GM12878 (cell line): Measurements from ENCODE around the gene ZNF436. TPM values are rescaled to one million over a fixed set of nuclear protein-coding genes. Genes with fewer than 3 reads are reported as not detected.

Experiments used
- ATAC-seq: fragments of 200-7000 bp; cut with Tn5 transposase; 3 replicates; pipeline ENCODE4 v1.9.1; 2020; ENCODE audit warnings: mild to moderate bottlenecking, moderate library complexity
- BruUV-seq: library from RNA; stranded (reverse); fragments of 400-500 nt; replicated peaks from 2 replicates; lab custom pipeline; 2021; lab: Mats Ljungman, UMichigan
- CTCF ChIA-PET: fragments of 300-600 bp; sonication (Branson Sonifier 250); formaldehyde crosslinking; extraction: SDS; loops from one replicate; lab custom pipeline; 2021; ENCODE audit warnings: inconsistent platforms; lab: Yijun Ruan, JAX
- POLR2A ChIA-PET: fragments of 350-600 bp; formaldehyde crosslinking; extraction: SDS; loops from one replicate; lab custom pipeline; 2021; ENCODE audit warnings: inconsistent platforms; lab: Charles Lee
- RAD21 ChIA-PET: fragments of 300-600 bp; sonication (Branson Sonifier 250); formaldehyde crosslinking; loops from one replicate; lab custom pipeline; 2023; ENCODE audit warnings: antibody characterized with exemption; ENCODE audit not compliant: unreplicated experiment; lab: Charles Lee
- SMC1A ChIA-PET: fragments of 300-600 bp; sonication (Branson Sonifier 250); formaldehyde crosslinking; loops from one replicate; lab custom pipeline; 2023; ENCODE audit not compliant: unreplicated experiment, uncharacterized antibody; lab: Charles Lee
- DNase-seq: peaks from one replicate; pipeline ENCODE4 v3.0.0-alpha.2; 2011; ENCODE audit warnings: low read depth, low spot score
- FAIRE-seq: peaks from 3 replicates; lab custom pipeline; 2011; peaks lifted over from hg19 to GRCh38; lab: Jason Lieb, UNC
- H2AFZ ChIP-seq: 2 replicates; pipeline ENCODE4 v1.6.0; 2011; ENCODE audit warnings: low read depth, low read length, control low read depth; ENCODE audit not compliant: control insufficient read depth
- H3K27ac ChIP-seq: 2 replicates; pipeline ENCODE4 v1.5.1; 2011; ENCODE audit warnings: control low read depth; ENCODE audit not compliant: control insufficient read depth, insufficient read depth
- H3K27me3 ChIP-seq, 2 experiments: replicated peaks in 1 of 2; 2 replicates each; pipeline versions ENCODE4 v1.6.0 to v1.6.1; 2011; ENCODE audit warnings: low read length in 1 of 2; ENCODE audit not compliant: control insufficient read depth in 2 of 2, insufficient read depth in 2 of 2
- H3K36me3 ChIP-seq, 2 experiments: 2 replicates each; pipeline ENCODE4 v1.5.1; 2011; ENCODE audit warnings: low read length in 1 of 2; ENCODE audit not compliant: control insufficient read depth in 2 of 2, insufficient read depth in 2 of 2
- H3K4me1 ChIP-seq: 2 replicates; pipeline ENCODE4 v1.6.1; 2011; ENCODE audit warnings: mild to moderate bottlenecking, low read length, moderate library complexity, mixed read lengths; ENCODE audit not compliant: control insufficient read depth, insufficient read depth
- H3K4me2 ChIP-seq: 2 replicates; pipeline ENCODE4 v1.6.0; 2011; ENCODE audit warnings: control low read depth; ENCODE audit not compliant: control insufficient read depth, insufficient read depth
- H3K4me3 ChIP-seq: fragments of 200-600 bp; sonication (generic); 2 replicates; pipeline ENCODE4 v1.5.1; 2016
- H3K79me2 ChIP-seq: 2 replicates; pipeline ENCODE4 v1.6.0; 2011; ENCODE audit warnings: low read length; ENCODE audit not compliant: control insufficient read depth, insufficient read depth
- H3K9ac ChIP-seq: 2 replicates; pipeline ENCODE4 v1.8.0; 2011; ENCODE audit warnings: low read length, control low read depth, mixed read lengths; ENCODE audit not compliant: control insufficient read depth, insufficient read depth
- H3K9me3 ChIP-seq: replicated peaks from 3 replicates; pipeline ENCODE4 v1.5.1; 2011; ENCODE audit warnings: mild to moderate bottlenecking, low read length; ENCODE audit not compliant: control insufficient read depth, insufficient read depth
- H4K20me1 ChIP-seq: 2 replicates; pipeline ENCODE4 v1.6.0; 2011; ENCODE audit not compliant: control insufficient read depth, insufficient read depth
- BACH1 ChIP-seq: fragments of 450-650 bp; IDR thresholded peaks from 2 replicates; pipeline ENCODE4 v1.6.1; 2017; ENCODE audit warnings: mild to moderate bottlenecking, borderline replicate concordance
- CBX5 ChIP-seq: sonication (generic); IDR thresholded peaks from 2 replicates; pipeline ENCODE4 v1.6.1; 2016; ENCODE audit warnings: low read depth, moderate library complexity, mild to moderate bottlenecking, inconsistent platforms
- CHD1 ChIP-seq: IDR thresholded peaks from 2 replicates; pipeline ENCODE4 v1.6.1; 2012; ENCODE audit warnings: low read depth, low read length, improper control_type of control experiment
- EP300 ChIP-seq, 2 experiments: fragments of 150-350 bp in 1 of 2; IDR thresholded peaks; 2 replicates each; pipeline ENCODE4 v1.6.1; 2011 to 2012; ENCODE audit warnings: low read depth in 2 of 2, low read length in 2 of 2, borderline replicate concordance in 1 of 2, improper control_type of control experiment in 1 of 2, inconsistent platforms in 1 of 2; ENCODE audit not compliant: control insufficient read depth in 1 of 2
- HCFC1 ChIP-seq: fragments of 150-350 bp; IDR thresholded peaks from 2 replicates; pipeline ENCODE4 v1.6.1; 2014; ENCODE audit warnings: low read length
- HSF1 ChIP-seq: fragments of 150-350 bp; IDR thresholded peaks from 2 replicates; pipeline ENCODE4 v1.6.1; 2014; ENCODE audit warnings: mild to moderate bottlenecking, low read depth, low read length
- JUNB ChIP-seq: IDR thresholded peaks from 2 replicates; pipeline ENCODE4 v1.6.1; 2016; ENCODE audit warnings: antibody characterized with exemption, mild to moderate bottlenecking
- POLR2AphosphoS5 ChIP-seq: IDR thresholded peaks from 2 replicates; pipeline ENCODE4 v1.6.1; 2011; ENCODE audit warnings: mild to moderate bottlenecking, low read length, inconsistent platforms
- RAD21 ChIP-seq: IDR thresholded peaks from 2 replicates; pipeline ENCODE4 v1.6.1; 2011; ENCODE audit warnings: mild to moderate bottlenecking, low read depth, low read length, moderate library complexity; ENCODE audit not compliant: insufficient read depth
- SIN3A ChIP-seq: IDR thresholded peaks from 2 replicates; pipeline ENCODE4 v1.6.1; 2012; ENCODE audit warnings: low read depth, low read length, improper control_type of control experiment
- ZZZ3 ChIP-seq: IDR thresholded peaks from 2 replicates; pipeline ENCODE4 v1.6.1; 2011; ENCODE audit warnings: low read depth; ENCODE audit not compliant: control insufficient read depth, insufficient read length
- WGBS: methylation state at CpG from one replicate; pipeline ENCODE4 v1.1.6; 2016; ENCODE audit warnings: low lambda C conversion rate; ENCODE audit not compliant: insufficient replicate concordance, insufficient coverage; ENCODE audit errors: missing lambda C conversion rate; 5-methylcytosine and 5-hydroxymethylcytosine counted together
- in situ Hi-C: fragments of 300-500 bp; cut with MboI; formaldehyde crosslinking; loops from 9 replicates; pipeline ENCODE4 v1.14.3; 2018; ENCODE audit warnings: mixed read lengths
- intact Hi-C: fragments of 100-400 bp; cut with micrococcal nuclease; formaldehyde crosslinking; loops from one replicate; pipeline ENCODE4 v1.14.2; 2022; ENCODE audit not compliant: unreplicated experiment
- polyA plus RNA-seq, 11 experiments: library from polyadenylated mRNA; depleted of rRNA in 4 of 11; unstranded in 6 of 11; stranded (reverse) in 5 of 11; fragments of >200 nt; fragmentation: Nextera tagmentation in 4 of 11; fragmentation: Illumina TruSeq in 1 of 11; extraction: Ambion mirVana in 4 of 11; extraction: Trizol in 1 of 11; gene quantifications; 1 replicate in 1 of 11; 2 replicates in 10 of 11; pipeline versions ENCODE4 v1.2.1 to v1.2.3, GENCODE V29; 2011 to 2016; ENCODE audit warnings: inconsistent platforms in 2 of 11, missing spikeins in 2 of 11, low read depth in 1 of 11
- total RNA-seq, 4 experiments: library from RNA; depleted of rRNA in 3 of 4; stranded (reverse); fragments of >200 nt in 3 of 4; fragmentation: Illumina TruSeq in 1 of 4; extraction: Trizol in 1 of 4; gene quantifications; 2 replicates each; pipeline versions ENCODE4 v1.2.1 to v1.2.3, GENCODE V29; 2013 to 2021
- TF ChIP-seq, protein P1 (sequence below): fragments of 450-650 bp; IDR thresholded peaks from 2 replicates; pipeline ENCODE4 v1.6.1; 2014; ENCODE audit warnings: mild to moderate bottlenecking

ZNF436 gene
- total and polyA plus RNA-seq, 10 of the 15 experiments (the other 5 are each of a cell fraction or from before 2014, with no cell fraction given) = 0.85 to 4.7 (median 3.0) TPM

DNA sequence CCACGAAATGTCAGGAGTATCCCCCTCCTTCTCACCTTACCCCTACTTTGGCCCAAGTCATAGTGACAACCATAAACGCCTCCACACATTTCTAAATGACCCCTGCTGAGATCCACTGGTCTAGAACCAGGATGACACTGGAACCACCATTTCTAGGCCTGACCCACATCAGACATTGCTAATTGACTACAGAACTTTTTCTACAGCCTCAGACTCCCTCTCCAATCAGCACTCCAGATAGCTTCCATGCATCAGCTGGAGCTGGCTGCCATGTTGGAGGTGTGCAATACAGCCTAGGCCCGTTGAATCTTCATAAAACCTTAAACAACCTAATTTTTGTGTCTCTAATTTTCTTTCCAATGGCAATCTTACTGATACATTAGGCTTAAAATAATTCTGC lies 36.3 kb upstream of the ZNF436 start:
- ChIA-PET POLR2A (no interaction called here), CTCF (interaction anchor here (0.7 kb wide), 1 partner anchor 320 kb away, joined by 3 read pairs; no protein-coding TSS in a partner anchor), SMC1A (no interaction called here), RAD21 (no interaction called here)
- 12% methylated on average over 3 of the region's 3 CpGs for WGBS
- H3K4me1 ChIP-seq = 0 out of 2 replicates have a peak, but pooled peaks cover 5% of the 10 kb centered on the region
- no peak for DNase-seq
- no peaks in the 10 kb centered on the region for H3K9me3 ChIP-seq
- no peak for TF ChIP-seq CHD1
- TF ChIP-seq, protein P1, sequence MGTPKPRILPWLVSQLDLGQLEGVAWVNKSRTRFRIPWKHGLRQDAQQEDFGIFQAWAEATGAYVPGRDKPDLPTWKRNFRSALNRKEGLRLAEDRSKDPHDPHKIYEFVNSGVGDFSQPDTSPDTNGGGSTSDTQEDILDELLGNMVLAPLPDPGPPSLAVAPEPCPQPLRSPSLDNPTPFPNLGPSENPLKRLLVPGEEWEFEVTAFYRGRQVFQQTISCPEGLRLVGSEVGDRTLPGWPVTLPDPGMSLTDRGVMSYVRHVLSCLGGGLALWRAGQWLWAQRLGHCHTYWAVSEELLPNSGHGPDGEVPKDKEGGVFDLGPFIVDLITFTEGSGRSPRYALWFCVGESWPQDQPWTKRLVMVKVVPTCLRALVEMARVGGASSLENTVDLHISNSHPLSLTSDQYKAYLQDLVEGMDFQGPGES = no peak
- no peak for TF ChIP-seq ZZZ3
- TF ChIP-seq HCFC1 = no peak
- no peak for TF ChIP-seq JUNB
- no peak for TF ChIP-seq BACH1
- no peak for TF ChIP-seq POLR2AphosphoS5
- TF ChIP-seq EP300 (IDR thresholded peaks at IDR 0.05; ENCODE audit: borderline replicate concordance in 1 of 2, control insufficient read depth in 1 of 2, low read depth in 2 of 2, low read length in 2 of 2) = no peak
- TF ChIP-seq HSF1 = no peak
- TF ChIP-seq RAD21 = no peak
- TF ChIP-seq SIN3A = no peak
- no peak for TF ChIP-seq CBX5
- H3K9ac ChIP-seq = no peak overlapping the region
- H4K20me1 ChIP-seq = no peaks in the 10 kb centered on the region
- H3K4me3 ChIP-seq = no peak overlapping the region
- in situ Hi-C loops = no loop called here
- no peak overlapping the region for H2AFZ ChIP-seq
- no peak for FAIRE-seq
- H3K27me3 ChIP-seq = peaks cover 1 to 3% of the 10 kb centered on the region in 2 experiments; a peak in 2 of 4 replicates
- no peak overlapping the region for H3K4me2 ChIP-seq
- H3K36me3 ChIP-seq = no peaks in the 10 kb centered on the region
- no peaks in the 10 kb centered on the region for H3K79me2 ChIP-seq
- H3K27ac ChIP-seq = no peak overlapping the region
- BruUV-seq = no TSS peak
- ATAC-seq = no peak
- intact Hi-C loops = no loop called here
